Fibroblast of skin of scalp (primary cell): Measurements from ENCODE around the gene PPIA. TPM values are rescaled to one million over a fixed set of nuclear protein-coding genes. Genes with fewer than 3 reads are reported as not detected.

Source experiments
- DNase-seq: peaks from one replicate; pipeline ENCODE4 v3.0.0-alpha.2; 2013
- polyA plus RNA-seq, 2 experiments: library from polyadenylated mRNA; unstranded; fragments of 120-200 nt; gene quantifications; one replicate each; pipeline ENCODE4 v1.2.1, GENCODE V29; 2013; ENCODE audit not compliant: insufficient read length in 2 of 2

The PPIA gene
- 1,428 TPM for polyA plus RNA-seq (2013, experiment 1 of 2; ENCODE audit: insufficient read length)
- 1,364 TPM for polyA plus RNA-seq (2013, experiment 2 of 2; ENCODE audit: insufficient read length)

- DNase-seq = peak; percentile 99
Observed at GRCh38 chr7:44796504-44797328, at the start of gene PPIA. Gene PPIA (plus strand): TSS chr7:44796681. CDS start chr7:44796725, 44 bp downstream.

- DNase-seq = peak; percentile 93
Observed at GRCh38 chr7:44748045-44748947, 48.2 kb upstream of the PPIA start, which contains the start of gene ZMIZ2. Gene ZMIZ2 (plus strand): TSS chr7:44748847. CDS start chr7:44756250, 7,403 bp downstream.

- no peak for DNase-seq
Observed at GRCh38 chr7:44748948-44749731, 47.3 kb upstream of the PPIA start.

- DNase-seq = no peak
Observed at GRCh38 chr7:44749992-44750391, 46.5 kb upstream of the PPIA start.

GRCh38 chr7:44750424-44750823 lies 46.1 kb upstream of the PPIA start:
- no peak for DNase-seq

- no peak for DNase-seq
Observed at GRCh38 chr7:44750921-44751571, 45.4 kb upstream of the PPIA start.

GRCh38 chr7:44752822-44753221 lies 43.7 kb upstream of the PPIA start:
- no peak for DNase-seq

- no peak for DNase-seq
Observed at GRCh38 chr7:44754802-44755697, 41.4 kb upstream of the PPIA start.

- no peak for DNase-seq
Observed at GRCh38 chr7:44755698-44756627, 40.5 kb upstream of the PPIA start.

- DNase-seq = no peak
Observed at GRCh38 chr7:44756904-44757303, 39.6 kb upstream of the PPIA start.

GRCh38 chr7:44757311-44757710 lies 39.2 kb upstream of the PPIA start:
- DNase-seq = peak; percentile 44

- no peak for DNase-seq
Observed at GRCh38 chr7:44757739-44758138, 38.7 kb upstream of the PPIA start.

- no peak for DNase-seq
Observed at GRCh38 chr7:44759246-44759645, 37.2 kb upstream of the PPIA start.

GRCh38 chr7:44760034-44760580 lies 36.4 kb upstream of the PPIA start:
- DNase-seq = no peak

GRCh38 chr7:44761207-44762161 lies 35.0 kb upstream of the PPIA start:
- DNase-seq = no peak

GRCh38 chr7:44762300-44762699 lies 34.2 kb upstream of the PPIA start:
- no peak for DNase-seq

GRCh38 chr7:44762726-44763522 lies 33.6 kb upstream of the PPIA start:
- no peak for DNase-seq
